Stimulated activated CD4-positive, alpha-beta T cell treated with anti-CD3 and anti-CD28 coated beads, Interleukin-1b, Interleukin-23, amount 100 ng/mL, for 24 hours (primary cell): ENCODE data around the gene PEAK1.
"Not testable (repeated sequence)": the region's sequence is repeated elsewhere in the genome, so short reads cannot be mapped to it uniquely, and the experiment has no call there.

ENCODE experiments used
- DNase-seq, 4 experiments: peaks; one replicate each; pipeline ENCODE4 v3.0.0-alpha.2; 2020; ENCODE audit warnings: low read depth in 4 of 4, low spot score in 1 of 4

PEAK1 gene

DNA sequence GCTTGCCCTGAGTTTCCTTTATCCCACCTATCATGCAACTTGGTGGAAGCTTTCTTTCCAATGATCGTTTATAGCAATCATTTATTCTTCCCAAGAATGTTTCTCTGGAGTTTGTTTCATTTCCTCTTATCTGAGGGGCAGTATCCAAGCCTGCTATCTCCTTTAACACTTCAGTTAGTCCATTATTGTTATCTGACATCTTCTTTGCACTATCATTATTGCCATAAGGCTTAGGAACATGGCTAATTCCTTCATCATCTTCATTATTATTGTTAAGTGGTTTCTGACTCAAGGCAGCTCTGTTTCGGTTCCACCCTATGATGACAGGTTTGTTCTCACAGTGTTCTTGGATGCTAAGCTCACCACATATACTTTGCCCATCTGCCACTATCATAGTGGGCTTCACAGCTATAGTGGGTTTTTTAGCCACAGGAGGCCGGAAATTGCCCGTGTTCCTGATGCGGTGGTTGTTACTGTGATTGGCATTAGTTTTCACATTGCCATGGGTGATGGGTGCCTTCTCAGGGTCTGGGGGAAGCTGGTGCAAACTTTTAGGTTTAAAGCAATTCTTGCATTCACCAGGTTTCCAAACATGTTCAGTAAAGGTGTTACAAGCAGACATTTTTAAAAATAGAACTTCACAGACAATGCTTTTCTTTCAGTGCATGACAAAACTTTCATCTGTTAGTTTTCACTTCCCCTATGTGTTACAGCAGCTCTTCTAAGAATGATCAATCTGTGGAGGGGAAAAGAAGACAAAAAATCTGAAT, 238.4 kb downstream of the PEAK1 start:
- DNase-seq: no peak

DNA sequence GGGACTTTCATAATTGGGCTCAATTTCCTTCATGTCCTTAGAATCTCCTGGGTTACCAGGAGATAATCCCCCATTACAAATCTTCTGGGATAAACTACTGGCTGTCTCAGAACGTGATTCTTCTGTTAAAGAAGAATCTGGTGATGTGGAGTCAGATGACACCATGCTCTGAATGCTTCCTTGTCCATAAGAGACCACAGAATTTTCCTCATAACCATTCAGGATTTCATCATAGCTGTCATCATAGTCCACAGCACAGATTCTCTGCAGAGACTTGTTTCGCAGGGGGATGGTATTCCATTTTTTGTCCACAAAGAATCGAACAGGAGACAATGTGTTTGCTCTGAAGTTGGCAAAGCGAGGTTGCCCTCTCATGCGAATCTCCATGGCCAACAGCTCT, 239.1 kb downstream of the PEAK1 start:
- DNase-seq: no peak

DNA sequence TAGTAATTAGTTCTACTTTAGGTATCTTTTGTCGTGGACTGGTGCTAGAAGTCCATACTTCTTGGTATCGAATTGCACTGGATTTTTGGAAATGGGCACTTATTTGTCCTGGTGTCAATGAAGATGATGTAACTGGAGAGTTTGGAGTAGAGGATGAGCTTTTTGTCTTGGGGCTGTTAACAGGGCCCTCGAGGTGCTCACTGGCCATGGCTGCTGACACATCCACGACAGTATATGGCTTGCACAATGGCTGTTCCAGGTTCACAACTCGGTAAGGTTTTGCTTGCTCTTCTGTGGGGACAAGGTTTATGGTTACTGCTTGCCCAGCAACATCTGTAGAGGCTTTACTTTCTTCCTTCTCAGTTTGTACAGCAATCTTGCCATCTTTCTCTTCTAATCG, 239.6 kb downstream of the PEAK1 start:
- no peak for DNase-seq

DNA sequence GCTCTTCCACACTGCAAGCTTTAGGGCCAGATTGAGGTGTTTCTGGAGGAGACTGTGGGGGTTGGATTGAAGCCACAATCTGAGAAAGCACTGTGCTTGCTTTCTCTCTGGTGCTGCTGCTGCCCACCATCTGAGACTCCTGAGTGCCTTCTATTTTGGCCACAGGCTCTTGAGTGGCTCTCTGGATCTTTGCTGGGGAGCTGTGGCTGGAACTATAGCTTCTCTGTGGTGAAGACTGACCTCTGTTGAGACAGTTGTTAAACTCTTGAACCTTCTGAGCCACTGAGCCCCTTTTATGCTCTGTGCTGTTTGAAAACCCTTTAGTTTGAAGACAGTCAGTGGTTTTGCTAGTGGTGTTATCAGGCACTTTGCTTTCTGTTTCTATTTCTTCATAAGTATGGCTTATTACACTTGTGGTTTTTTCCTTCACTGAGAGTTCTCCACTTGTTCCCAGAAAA, 240.3 kb downstream of the PEAK1 start:
- DNase-seq: no peak

DNA sequence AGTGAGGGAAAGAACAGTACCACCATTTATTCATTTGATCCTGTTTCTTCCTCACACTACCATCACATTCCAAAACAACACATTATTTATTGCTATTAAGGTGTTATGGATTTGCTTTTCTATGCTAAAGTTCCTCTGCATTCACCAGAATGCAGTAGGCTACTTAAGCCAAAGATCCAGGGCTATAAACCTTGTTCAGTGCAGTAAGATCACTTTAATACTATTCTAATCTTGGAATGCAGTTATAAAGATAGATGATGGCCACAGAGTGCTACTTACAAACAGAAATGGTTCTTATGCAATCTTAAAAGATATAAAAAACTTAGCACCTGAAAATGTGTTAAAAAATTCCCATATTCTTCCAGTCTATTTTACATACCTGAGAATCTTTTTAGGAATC, 241.5 kb downstream of the PEAK1 start:
- DNase-seq: no peak

DNA sequence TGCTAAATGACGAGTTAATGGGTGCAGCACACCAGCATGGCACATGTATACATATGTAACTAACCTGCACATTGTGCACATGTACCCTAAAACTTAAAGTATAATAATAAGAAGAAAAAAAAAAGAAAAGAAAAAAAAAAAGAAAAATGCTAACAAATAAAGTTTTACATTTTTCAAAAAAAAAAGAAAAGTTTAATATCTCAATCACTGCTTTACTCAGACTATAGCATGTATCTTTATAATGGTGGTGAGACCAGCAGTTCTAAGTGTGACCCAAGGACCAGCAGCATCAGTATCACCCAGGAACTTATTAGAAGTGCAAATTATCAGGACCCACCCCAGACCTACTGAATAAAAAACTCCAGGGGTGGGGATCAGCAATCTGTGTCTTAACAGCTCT, 243.8 kb downstream of the PEAK1 start:
- not testable (repeated sequence) for DNase-seq

DNA sequence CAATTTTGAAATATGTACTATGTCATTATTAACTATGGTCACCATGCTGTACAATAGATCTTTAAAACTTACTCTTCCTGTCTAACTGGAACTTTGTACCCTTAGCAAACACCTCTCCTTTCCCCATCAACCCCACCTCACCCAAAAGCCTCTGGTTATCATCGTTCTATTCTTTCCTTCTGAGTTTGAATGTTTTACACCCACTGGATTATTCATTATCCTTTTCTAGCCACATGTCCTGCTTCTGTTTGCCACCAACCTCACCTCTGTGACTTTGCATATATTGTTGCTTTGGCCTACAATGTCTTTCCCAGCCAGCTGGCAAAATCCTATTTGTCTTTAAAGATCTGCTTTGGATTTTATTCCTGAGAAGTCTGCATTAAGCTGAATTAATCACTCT, 246.4 kb downstream of the PEAK1 start:
- no peak for DNase-seq

DNA sequence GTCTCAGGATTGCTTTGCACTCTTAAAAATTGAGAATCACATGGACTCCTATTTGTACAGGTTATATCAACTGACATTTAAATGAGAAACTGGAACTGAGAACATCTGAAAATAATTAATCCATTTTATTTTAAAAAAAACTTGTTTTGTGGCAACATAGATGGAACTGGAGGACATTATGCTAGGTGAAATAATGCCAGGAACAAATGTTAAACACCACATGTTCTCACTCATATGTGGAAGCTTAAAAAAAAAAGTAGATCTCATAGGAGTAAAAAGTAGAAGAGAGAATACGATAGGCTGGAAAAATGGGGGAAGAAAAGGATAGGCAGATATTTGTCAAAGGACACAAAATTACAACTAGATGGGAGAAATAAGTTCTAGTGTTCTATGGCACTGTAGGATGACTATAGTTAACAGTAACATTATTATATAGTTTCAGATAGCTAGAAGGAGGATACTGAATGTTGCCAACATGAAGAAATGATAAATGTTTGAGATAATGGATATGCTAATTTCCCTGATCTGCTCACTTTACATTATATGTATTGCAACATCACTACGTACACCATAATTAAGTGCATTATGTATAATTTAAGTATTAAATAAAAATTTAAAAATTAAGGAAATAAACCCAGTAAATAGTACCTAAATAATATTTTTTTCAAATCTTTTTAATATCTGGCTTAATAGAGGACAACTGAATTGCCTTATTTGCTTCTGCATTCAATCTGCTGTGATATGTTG, 248.5 kb downstream of the PEAK1 start:
- no peak for DNase-seq

DNA sequence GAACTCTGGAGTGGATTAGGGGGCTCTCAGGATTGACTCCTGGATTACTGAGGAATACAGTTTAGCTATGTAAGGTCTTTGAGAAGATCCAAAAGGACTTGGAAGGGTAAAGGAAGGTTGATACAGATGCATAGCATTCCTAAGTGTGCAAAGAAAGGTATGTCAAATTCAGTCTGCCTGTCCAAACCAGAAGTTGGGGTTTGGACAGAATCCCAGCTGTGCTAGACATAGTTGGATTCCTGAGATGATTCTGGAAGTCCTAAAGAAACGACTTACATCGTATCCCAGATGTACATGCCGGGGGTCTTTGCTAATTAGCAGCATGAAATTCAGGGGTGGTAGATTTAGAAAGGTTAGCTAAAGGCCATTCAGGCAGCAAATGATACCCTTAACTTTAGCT, 251.3 kb downstream of the PEAK1 start:
- no peak for DNase-seq

DNA sequence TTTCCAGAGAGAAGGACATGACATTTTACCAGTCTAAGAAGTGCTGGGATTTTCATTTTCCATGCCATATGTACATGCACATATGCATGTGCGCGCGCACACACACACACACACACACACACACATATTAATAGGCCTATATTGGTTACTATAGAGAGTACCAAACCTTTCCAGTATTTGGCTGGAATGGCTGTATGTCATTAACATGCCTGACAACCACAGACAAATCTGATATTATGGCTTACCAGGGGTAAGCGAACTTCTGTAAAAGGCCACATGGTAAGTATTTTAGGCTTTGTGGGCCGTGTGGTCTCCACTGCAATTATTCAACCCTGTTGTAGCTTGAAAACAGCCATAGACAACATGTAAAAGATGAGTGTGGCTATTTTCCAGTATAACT, 251.8 kb downstream of the PEAK1 start:
- DNase-seq: no peak

DNA sequence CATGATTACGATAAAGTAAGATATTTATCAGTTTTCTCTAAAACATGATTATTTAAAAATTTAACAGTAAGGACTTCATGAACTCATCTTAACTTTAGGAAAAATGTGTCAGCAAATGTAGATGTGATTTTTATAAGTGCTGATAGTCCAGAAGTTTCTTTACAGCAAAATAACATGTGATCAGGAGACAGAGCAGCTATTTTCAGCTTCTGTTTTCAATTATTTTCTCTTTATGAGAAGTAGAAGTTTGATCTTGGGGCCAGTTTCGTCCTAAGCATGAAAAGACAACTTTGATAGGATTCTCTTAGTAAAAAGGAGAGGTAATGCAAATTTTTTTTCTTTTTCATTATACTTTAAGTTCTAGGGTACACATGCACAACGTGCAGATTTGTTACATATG, 252.5 kb downstream of the PEAK1 start:
- DNase-seq: no peak

DNA sequence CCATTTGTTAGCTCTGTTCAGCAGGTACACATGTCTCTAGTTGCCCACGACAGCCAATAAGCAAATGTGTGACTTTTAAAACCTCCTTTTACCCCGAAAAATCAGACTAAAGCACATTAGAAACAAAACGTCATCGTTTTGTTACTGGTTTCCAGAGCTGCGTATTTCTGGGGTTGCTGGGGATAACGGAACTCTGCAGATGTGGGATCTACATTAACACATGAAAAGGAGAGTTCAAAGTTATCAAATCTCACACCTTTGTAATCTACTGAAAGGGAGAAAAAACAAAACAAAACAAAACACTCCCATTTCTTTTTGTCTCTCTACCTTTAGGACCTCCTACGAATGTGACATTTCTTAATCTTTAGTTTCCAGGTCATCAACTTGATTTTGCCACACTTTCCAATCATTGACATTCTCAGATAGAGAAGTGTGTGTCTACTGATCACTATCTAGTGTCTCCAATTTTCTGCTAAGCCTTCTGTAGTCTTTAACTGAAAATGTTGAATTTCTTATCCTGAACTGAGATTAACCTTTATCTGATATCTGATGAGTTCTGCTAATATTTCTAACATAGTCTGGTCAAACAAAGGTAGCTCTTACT, 256.0 kb downstream of the PEAK1 start:
- DNase-seq: no peak

DNA sequence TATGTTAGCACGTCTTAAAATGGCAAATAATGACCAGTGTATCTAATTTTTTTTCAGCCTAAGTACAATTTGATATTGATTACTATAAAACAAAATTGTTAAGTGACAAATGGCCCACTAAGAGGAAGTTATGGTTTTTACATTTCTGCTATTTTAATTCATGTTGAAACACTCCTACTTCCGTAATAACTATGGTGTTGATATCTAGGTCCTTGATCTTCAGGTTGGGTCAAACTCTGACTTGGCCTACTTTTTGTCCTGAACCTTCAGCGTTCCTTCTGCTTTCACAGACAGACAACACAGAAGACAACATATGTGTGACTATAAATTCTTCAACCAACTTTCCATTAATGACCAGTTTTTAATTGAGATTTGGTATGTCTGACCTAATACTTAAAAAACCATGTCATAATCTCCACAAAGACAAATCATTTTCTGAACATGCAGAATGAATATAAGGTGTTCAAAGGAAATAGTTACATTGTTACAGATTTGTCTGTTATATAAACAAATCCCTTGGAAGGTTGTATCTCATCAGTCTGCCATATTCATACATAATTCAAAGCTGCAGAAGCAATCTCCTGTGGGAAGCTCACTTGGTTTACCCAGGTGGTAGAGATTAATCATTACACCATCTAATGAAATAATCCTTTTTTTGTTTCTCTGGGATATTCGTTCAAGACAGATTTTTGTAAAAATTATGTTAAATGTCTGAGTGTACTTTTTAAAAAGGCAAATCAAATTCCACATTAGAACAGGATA, 256.9 kb downstream of the PEAK1 start:
- DNase-seq: no peak

DNA sequence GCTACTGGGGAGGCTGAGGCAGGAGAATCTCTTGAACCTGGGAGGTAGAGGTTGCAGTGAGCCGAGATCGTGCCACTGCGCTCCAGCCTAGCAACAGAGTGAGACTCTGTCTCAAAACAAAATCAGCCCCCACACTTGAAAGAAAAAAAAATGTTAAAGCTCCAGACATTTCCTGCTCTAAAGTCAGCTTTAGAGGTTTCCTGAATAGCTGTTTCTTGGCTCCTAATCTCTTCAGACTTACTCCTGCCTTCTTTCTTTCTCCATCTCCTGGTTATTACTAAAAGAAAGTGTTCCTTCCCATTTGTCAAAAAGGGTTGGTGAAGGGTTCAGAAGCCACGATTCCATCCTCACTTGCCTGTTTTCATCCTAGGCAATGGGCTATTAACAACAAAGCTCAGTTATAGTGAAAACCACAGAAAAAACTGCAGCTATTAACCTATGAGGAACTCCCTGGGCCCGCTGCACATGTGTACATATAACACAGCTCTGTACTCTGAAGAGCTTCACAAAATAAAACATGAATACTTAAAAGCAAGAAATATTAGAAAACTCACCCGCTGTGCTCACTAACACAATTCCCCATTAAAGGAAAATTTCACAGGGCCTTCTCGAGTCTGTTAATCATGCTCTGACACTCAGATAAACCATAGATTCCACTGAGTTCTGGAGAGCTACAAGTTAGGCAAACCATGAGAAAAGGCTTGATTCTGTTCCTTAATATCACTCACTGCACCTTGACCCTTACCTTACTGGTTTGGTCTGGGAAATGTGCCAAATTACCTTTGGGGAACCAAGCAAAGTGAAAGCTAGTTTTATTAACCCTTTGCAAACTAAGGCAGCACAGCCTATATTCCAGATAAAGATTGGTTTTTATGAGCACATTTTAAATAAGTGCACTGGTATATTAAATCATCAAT, 259.1 kb downstream of the PEAK1 start:
- DNase-seq: no peak

DNA sequence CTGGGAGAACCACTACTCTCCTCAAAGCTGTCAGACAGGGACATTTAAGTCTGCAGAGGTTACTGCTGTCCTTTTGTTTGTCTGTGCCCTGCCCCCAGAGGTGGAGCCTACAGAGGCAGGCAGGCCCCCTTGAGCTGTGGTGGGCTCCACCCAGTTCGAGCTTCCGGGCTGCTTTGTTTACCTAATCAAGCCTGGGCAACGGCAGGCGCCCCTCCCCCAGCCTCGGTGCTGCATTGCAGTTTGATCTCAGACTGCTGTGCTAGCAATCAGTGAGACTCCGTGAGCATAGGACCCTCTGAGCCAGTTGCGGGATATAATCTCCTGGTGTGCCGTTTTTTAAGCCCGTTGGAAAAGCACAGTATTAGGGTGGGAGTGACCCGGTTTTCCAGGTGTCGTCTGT, 263.9 kb downstream of the PEAK1 start:
- not testable (repeated sequence) for DNase-seq

DNA sequence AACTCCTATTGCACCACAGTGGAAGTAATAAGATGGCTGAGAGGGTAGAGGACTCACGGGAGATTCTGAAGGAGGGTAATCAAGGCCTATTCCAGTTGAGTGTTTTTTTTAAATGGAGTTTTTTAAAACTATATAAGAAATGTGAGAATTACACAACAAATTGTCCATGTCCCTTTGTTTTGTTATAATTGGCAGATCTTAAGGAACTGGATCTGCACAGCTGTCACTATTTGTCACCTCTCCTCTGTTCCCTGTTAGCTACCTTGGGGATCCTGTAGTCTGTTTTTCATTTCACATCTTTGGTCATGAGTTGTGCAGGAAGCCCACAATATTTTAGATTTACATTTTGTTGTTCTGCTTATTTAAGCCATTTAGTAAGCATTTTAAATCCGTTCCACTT, 271.7 kb downstream of the PEAK1 start:
- no peak for DNase-seq

DNA sequence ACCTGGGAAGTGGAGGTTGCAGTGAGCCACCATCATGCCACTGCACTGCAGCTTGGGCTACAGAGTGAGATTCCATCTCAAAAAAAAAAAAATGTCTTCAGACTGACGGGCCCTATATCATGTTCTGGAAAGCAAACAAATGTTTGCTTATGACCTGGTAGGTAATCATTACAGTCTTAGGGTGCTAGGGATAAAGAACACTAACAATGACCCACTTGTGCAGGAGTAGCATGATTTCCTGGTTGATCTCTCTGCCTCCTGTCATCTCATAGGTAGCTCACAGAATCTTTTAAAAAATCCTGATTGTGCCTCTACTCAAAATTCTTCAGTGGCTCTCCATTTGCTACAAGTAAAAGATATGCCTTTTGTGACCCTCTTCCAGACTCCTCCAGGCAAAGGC, 274.5 kb downstream of the PEAK1 start:
- no peak for DNase-seq

DNA sequence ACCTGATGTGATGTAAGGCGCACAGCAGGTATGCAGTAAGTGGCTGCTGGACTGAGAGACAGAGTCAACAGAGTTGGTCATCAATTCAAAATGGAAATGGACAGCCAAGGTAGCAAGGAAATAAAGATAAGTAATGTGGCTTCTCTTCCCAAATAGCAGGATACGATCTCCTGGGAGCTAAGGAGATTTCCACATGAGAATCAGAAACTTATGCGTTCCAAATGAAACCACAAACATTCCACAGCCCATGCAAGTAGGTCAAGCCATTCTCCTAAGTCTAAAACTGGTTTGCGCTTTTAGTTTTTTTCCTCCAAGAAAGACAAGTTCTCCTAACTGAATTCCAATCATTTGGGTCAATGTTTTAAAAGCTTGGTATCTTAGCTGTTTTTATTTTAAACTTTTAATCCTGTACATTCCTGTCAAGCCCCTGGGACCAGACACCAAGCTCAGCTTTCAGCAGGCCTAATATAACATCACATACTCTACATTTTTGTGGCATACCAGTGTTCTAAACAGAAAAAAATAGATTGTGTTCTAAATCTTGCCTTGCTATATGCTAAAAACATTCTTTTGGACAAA, 275.3 kb downstream of the PEAK1 start:
- no peak for DNase-seq

DNA sequence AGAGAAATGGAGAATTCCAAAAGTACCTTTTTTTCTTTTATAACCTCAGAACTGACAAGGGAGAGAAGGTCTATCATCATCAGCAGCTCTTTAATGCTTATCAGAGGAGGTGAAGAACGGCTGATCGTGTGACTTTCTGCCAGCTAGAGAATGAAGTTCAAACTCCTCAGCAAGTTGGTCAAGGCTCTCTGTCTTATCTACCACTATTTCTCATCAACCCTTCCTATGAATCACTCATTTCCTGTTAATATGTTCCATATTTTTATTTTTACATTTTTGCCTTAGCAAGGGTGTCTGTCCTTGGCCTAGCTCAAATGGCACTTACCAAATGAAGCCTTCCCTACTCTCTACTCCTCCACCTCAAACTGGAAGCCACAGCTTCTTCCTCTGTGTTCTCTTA, 275.9 kb downstream of the PEAK1 start:
- DNase-seq: no peak

DNA sequence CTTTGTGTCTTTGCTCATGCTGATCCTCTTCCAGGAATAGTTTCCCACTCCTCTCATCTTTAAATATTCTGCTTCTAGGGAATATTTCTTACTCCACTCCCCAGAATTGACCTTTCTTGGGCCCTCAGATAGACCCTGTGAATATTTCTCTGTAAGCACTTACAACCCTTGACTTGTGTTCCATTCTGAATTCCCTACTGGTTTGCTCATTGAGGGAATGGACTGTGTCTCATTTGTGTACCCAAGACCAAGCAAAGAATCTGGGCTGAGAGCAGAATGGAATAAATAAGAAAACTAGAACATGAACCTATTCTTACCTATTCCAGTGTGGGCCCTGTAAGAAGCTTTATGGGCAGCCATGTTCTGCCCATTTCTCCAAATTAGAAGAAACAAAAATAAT, 276.3 kb downstream of the PEAK1 start:
- no peak for DNase-seq
